GM12878 (cell line): ENCODE results near the gene SLC39A11. TPM values are rescaled to one million over a fixed set of nuclear protein-coding genes. Genes with fewer than 3 reads are reported as not detected.

ENCODE experiments used
- ATAC-seq: fragments of 200-7000 bp; cut with Tn5 transposase; 3 replicates; pipeline ENCODE4 v1.9.1; 2020; ENCODE audit warnings: mild to moderate bottlenecking, moderate library complexity
- BruUV-seq: library from RNA; stranded (reverse); fragments of 400-500 nt; replicated peaks from 2 replicates; lab custom pipeline; 2021; lab: Mats Ljungman, UMichigan
- CTCF ChIA-PET: fragments of 300-600 bp; sonication (Branson Sonifier 250); formaldehyde crosslinking; extraction: SDS; loops from one replicate; lab custom pipeline; 2021; ENCODE audit warnings: inconsistent platforms; lab: Yijun Ruan, JAX
- POLR2A ChIA-PET: fragments of 350-600 bp; formaldehyde crosslinking; extraction: SDS; loops from one replicate; lab custom pipeline; 2021; ENCODE audit warnings: inconsistent platforms; lab: Charles Lee
- RAD21 ChIA-PET: fragments of 300-600 bp; sonication (Branson Sonifier 250); formaldehyde crosslinking; loops from one replicate; lab custom pipeline; 2023; ENCODE audit warnings: antibody characterized with exemption; ENCODE audit not compliant: unreplicated experiment; lab: Charles Lee
- SMC1A ChIA-PET: fragments of 300-600 bp; sonication (Branson Sonifier 250); formaldehyde crosslinking; loops from one replicate; lab custom pipeline; 2023; ENCODE audit not compliant: unreplicated experiment, uncharacterized antibody; lab: Charles Lee
- DNase-seq: peaks from one replicate; pipeline ENCODE4 v3.0.0-alpha.2; 2011; ENCODE audit warnings: low read depth, low spot score
- FAIRE-seq: peaks from 3 replicates; lab custom pipeline; 2011; peaks lifted over from hg19 to GRCh38; lab: Jason Lieb, UNC
- H2AFZ ChIP-seq: 2 replicates; pipeline ENCODE4 v1.6.0; 2011; ENCODE audit warnings: low read depth, low read length, control low read depth; ENCODE audit not compliant: control insufficient read depth
- H3K27ac ChIP-seq: 2 replicates; pipeline ENCODE4 v1.5.1; 2011; ENCODE audit warnings: control low read depth; ENCODE audit not compliant: control insufficient read depth, insufficient read depth
- H3K27me3 ChIP-seq, 2 experiments: replicated peaks in 1 of 2; 2 replicates each; pipeline versions ENCODE4 v1.6.0 to v1.6.1; 2011; ENCODE audit warnings: low read length in 1 of 2; ENCODE audit not compliant: control insufficient read depth in 2 of 2, insufficient read depth in 2 of 2
- H3K36me3 ChIP-seq, 2 experiments: 2 replicates each; pipeline ENCODE4 v1.5.1; 2011; ENCODE audit warnings: low read length in 1 of 2; ENCODE audit not compliant: control insufficient read depth in 2 of 2, insufficient read depth in 2 of 2
- H3K4me1 ChIP-seq: 2 replicates; pipeline ENCODE4 v1.6.1; 2011; ENCODE audit warnings: mild to moderate bottlenecking, low read length, moderate library complexity, mixed read lengths; ENCODE audit not compliant: control insufficient read depth, insufficient read depth
- H3K4me2 ChIP-seq: 2 replicates; pipeline ENCODE4 v1.6.0; 2011; ENCODE audit warnings: control low read depth; ENCODE audit not compliant: control insufficient read depth, insufficient read depth
- H3K4me3 ChIP-seq: fragments of 200-600 bp; sonication (generic); 2 replicates; pipeline ENCODE4 v1.5.1; 2016
- H3K79me2 ChIP-seq: 2 replicates; pipeline ENCODE4 v1.6.0; 2011; ENCODE audit warnings: low read length; ENCODE audit not compliant: control insufficient read depth, insufficient read depth
- H3K9ac ChIP-seq: 2 replicates; pipeline ENCODE4 v1.8.0; 2011; ENCODE audit warnings: low read length, control low read depth, mixed read lengths; ENCODE audit not compliant: control insufficient read depth, insufficient read depth
- H3K9me3 ChIP-seq: replicated peaks from 3 replicates; pipeline ENCODE4 v1.5.1; 2011; ENCODE audit warnings: mild to moderate bottlenecking, low read length; ENCODE audit not compliant: control insufficient read depth, insufficient read depth
- H4K20me1 ChIP-seq: 2 replicates; pipeline ENCODE4 v1.6.0; 2011; ENCODE audit not compliant: control insufficient read depth, insufficient read depth
- CTCF ChIP-seq, 3 experiments: IDR thresholded peaks in 2 of 3; conservative IDR thresholded peaks in 1 of 3; 2 replicates each; pipeline ENCODE4 v1.5.1; 2011; ENCODE audit warnings: low read depth in 3 of 3, low read length in 3 of 3, mild to moderate bottlenecking in 3 of 3, control low read depth in 2 of 3, moderate library complexity in 2 of 3, inconsistent platforms in 1 of 3, mixed read lengths in 1 of 3; ENCODE audit not compliant: control insufficient read depth in 2 of 3, insufficient read depth in 1 of 3; ENCODE audit errors: extremely low read depth in 1 of 3
- HDAC2 ChIP-seq: fragments of 200-600 bp; sonication (generic); IDR thresholded peaks from 2 replicates; pipeline ENCODE4 v1.6.1; 2017
- IRF4 ChIP-seq: IDR thresholded peaks from 2 replicates; pipeline ENCODE4 v1.6.1; 2011; ENCODE audit warnings: low read depth, low read length
- MEF2B ChIP-seq: fragments of 450-650 bp; IDR thresholded peaks from 2 replicates; pipeline ENCODE4 v1.6.1; 2018; ENCODE audit warnings: mild to moderate bottlenecking, moderate library complexity; ENCODE audit not compliant: partially characterized antibody, poor library complexity, severe bottlenecking
- NFIC ChIP-seq: IDR thresholded peaks from 2 replicates; pipeline ENCODE4 v1.6.1; 2012; ENCODE audit warnings: low read depth, mild to moderate bottlenecking, inconsistent platforms, low read length, moderate library complexity
- NFYB ChIP-seq: IDR thresholded peaks from 2 replicates; pipeline ENCODE4 v1.6.1; 2011; ENCODE audit warnings: low read depth, mild to moderate bottlenecking, low read length, improper control_type of control experiment, moderate library complexity; ENCODE audit not compliant: insufficient read depth
- PAX5 ChIP-seq: IDR thresholded peaks from 2 replicates; pipeline ENCODE4 v1.6.1; 2011; ENCODE audit warnings: low read depth, low read length, borderline replicate concordance
- RUNX3 ChIP-seq: IDR thresholded peaks from 2 replicates; pipeline ENCODE4 v1.6.1; 2012; ENCODE audit warnings: low read length, inconsistent platforms
- SIX5 ChIP-seq: IDR thresholded peaks from 2 replicates; pipeline ENCODE4 v1.6.1; 2011; ENCODE audit warnings: mild to moderate bottlenecking, low read depth, low read length, moderate library complexity; ENCODE audit not compliant: severe bottlenecking
- TAF1 ChIP-seq: IDR thresholded peaks from 2 replicates; pipeline ENCODE4 v1.6.1; 2011; ENCODE audit warnings: mild to moderate bottlenecking, low read depth, low read length, borderline replicate concordance
- WGBS: methylation state at CpG from one replicate; pipeline ENCODE4 v1.1.6; 2016; ENCODE audit warnings: low lambda C conversion rate; ENCODE audit not compliant: insufficient replicate concordance, insufficient coverage; ENCODE audit errors: missing lambda C conversion rate; 5-methylcytosine and 5-hydroxymethylcytosine counted together
- in situ Hi-C: fragments of 300-500 bp; cut with MboI; formaldehyde crosslinking; loops from 9 replicates; pipeline ENCODE4 v1.14.3; 2018; ENCODE audit warnings: mixed read lengths
- intact Hi-C: fragments of 100-400 bp; cut with micrococcal nuclease; formaldehyde crosslinking; loops from one replicate; pipeline ENCODE4 v1.14.2; 2022; ENCODE audit not compliant: unreplicated experiment
- polyA plus RNA-seq, 11 experiments: library from polyadenylated mRNA; depleted of rRNA in 4 of 11; unstranded in 6 of 11; stranded (reverse) in 5 of 11; fragments of >200 nt; fragmentation: Nextera tagmentation in 4 of 11; fragmentation: Illumina TruSeq in 1 of 11; extraction: Ambion mirVana in 4 of 11; extraction: Trizol in 1 of 11; gene quantifications; 1 replicate in 1 of 11; 2 replicates in 10 of 11; pipeline versions ENCODE4 v1.2.1 to v1.2.3, GENCODE V29; 2011 to 2016; ENCODE audit warnings: inconsistent platforms in 2 of 11, missing spikeins in 2 of 11, low read depth in 1 of 11
- total RNA-seq, 4 experiments: library from RNA; depleted of rRNA in 3 of 4; stranded (reverse); fragments of >200 nt in 3 of 4; fragmentation: Illumina TruSeq in 1 of 4; extraction: Trizol in 1 of 4; gene quantifications; 2 replicates each; pipeline versions ENCODE4 v1.2.1 to v1.2.3, GENCODE V29; 2013 to 2021
- TF ChIP-seq, protein P1 (sequence below): fragments of 450-650 bp; IDR thresholded peaks from 2 replicates; pipeline ENCODE4 v1.6.1; 2014; ENCODE audit warnings: mild to moderate bottlenecking
- TF ChIP-seq, protein P2 (sequence below): fragments of 450-650 bp; IDR thresholded peaks from 2 replicates; pipeline ENCODE4 v1.6.1; 2017; ENCODE audit warnings: antibody characterized with exemption, mild to moderate bottlenecking, moderate library complexity

SLC39A11 gene
- total and polyA plus RNA-seq, 10 of the 15 experiments (the other 5 are each of a cell fraction or from before 2014, with no cell fraction given): 8.6 to 23.8 (median 14.0) TPM

- ChIA-PET SMC1A (interaction anchor here (1.3 kb wide), 1 partner anchor 94 kb away, joined by 3 read pairs; no protein-coding TSS in a partner anchor), CTCF (no interaction called here), POLR2A (no interaction called here), RAD21 (no interaction called here)
- DNase-seq (no peak), ATAC-seq (no peak), FAIRE-seq (no peak)
- Histone ChIP-seq H4K20me1 (no peaks in the 10 kb centered on the region), H3K27ac (no peak overlapping the region), H3K9me3 (no peaks in the 10 kb centered on the region), H3K4me1 (no peaks in the 10 kb centered on the region), H3K4me3 (no peak overlapping the region), H3K9ac (no peak overlapping the region), H3K4me2 (no peak overlapping the region), H2AFZ (no peak overlapping the region), H3K36me3 (0 out of 4 replicates have a peak, but pooled peaks cover 0 to 2% of the 10 kb centered on the region in 2 experiments), H3K27me3 (no peaks in the 10 kb centered on the region), H3K79me2 (no peaks in the 10 kb centered on the region)
- WGBS: 84% methylated on average over 4 of the region's 5 CpGs
- in situ Hi-C loops: no loop called here
- BruUV-seq: no TSS peak
- intact Hi-C loops: no loop called here
- TF ChIP-seq NFYB (no peak), IRF4 (no peak)
- TF ChIP-seq, protein P1, sequence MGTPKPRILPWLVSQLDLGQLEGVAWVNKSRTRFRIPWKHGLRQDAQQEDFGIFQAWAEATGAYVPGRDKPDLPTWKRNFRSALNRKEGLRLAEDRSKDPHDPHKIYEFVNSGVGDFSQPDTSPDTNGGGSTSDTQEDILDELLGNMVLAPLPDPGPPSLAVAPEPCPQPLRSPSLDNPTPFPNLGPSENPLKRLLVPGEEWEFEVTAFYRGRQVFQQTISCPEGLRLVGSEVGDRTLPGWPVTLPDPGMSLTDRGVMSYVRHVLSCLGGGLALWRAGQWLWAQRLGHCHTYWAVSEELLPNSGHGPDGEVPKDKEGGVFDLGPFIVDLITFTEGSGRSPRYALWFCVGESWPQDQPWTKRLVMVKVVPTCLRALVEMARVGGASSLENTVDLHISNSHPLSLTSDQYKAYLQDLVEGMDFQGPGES: no peak
Measured at GRCh38 chr17:72838068-72838467, 254.4 kb downstream of the SLC39A11 start.

- Histone ChIP-seq H3K27me3 (no peaks in the 10 kb centered on the region), H3K4me1 (no peaks in the 10 kb centered on the region), H3K9me3 (no peaks in the 10 kb centered on the region), H3K4me2 (no peak overlapping the region), H3K4me3 (no peak overlapping the region), H3K27ac (no peak overlapping the region), H2AFZ (no peak overlapping the region), H4K20me1 (no peaks in the 10 kb centered on the region), H3K9ac (no peak overlapping the region), H3K36me3 (0 out of 4 replicates have a peak, but pooled peaks cover 0 to 2% of the 10 kb centered on the region in 2 experiments), H3K79me2 (no peaks in the 10 kb centered on the region)
- ATAC-seq: no peak
- no peak for FAIRE-seq
- ChIA-PET POLR2A (no interaction called here), RAD21 (no interaction called here), CTCF (no interaction called here), SMC1A (no interaction called here)
- BruUV-seq: no TSS peak
- in situ Hi-C loops (no loop called here), intact Hi-C loops (no loop called here)
- no peak for DNase-seq
- WGBS: 95% methylated on average over 1 of the region's 1 CpG
- no peak for TF ChIP-seq RUNX3
- TF ChIP-seq NFIC: no peak
- TF ChIP-seq MEF2B: no peak
- no peak for TF ChIP-seq CTCF (IDR thresholded peaks at IDR 0.05 in 2 of 3, conservative IDR thresholded peaks at IDR 0.05 in 1 of 3; ENCODE audit: control insufficient read depth in 2 of 3, extremely low read depth in 1 of 3, insufficient read depth in 1 of 3, low read depth in 3 of 3, low read length in 3 of 3)
- TF ChIP-seq SIX5: no peak
- TF ChIP-seq, protein P2, sequence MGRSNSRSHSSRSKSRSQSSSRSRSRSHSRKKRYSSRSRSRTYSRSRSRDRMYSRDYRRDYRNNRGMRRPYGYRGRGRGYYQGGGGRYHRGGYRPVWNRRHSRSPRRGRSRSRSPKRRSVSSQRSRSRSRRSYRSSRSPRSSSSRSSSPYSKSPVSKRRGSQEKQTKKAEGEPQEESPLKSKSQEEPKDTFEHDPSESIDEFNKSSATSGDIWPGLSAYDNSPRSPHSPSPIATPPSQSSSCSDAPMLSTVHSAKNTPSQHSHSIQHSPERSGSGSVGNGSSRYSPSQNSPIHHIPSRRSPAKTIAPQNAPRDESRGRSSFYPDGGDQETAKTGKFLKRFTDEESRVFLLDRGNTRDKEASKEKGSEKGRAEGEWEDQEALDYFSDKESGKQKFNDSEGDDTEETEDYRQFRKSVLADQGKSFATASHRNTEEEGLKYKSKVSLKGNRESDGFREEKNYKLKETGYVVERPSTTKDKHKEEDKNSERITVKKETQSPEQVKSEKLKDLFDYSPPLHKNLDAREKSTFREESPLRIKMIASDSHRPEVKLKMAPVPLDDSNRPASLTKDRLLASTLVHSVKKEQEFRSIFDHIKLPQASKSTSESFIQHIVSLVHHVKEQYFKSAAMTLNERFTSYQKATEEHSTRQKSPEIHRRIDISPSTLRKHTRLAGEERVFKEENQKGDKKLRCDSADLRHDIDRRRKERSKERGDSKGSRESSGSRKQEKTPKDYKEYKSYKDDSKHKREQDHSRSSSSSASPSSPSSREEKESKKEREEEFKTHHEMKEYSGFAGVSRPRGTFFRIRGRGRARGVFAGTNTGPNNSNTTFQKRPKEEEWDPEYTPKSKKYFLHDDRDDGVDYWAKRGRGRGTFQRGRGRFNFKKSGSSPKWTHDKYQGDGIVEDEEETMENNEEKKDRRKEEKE: no peak
- TF ChIP-seq TAF1: no peak
- no peak for TF ChIP-seq PAX5
- TF ChIP-seq HDAC2: no peak
Measured at GRCh38 chr17:72837335-72837734, 255.2 kb downstream of the SLC39A11 start.
